RCC 7860 (cell line): ENCODE data around the gene TSPEAR.
"Not testable (repeated sequence)": the region's sequence is repeated elsewhere in the genome, so short reads cannot be mapped to it uniquely, and the experiment has no call there.

ENCODE experiments used
- DNase-seq: peaks from one replicate; pipeline ENCODE4 v3.0.0-alpha.2; 2015; ENCODE audit warnings: low spot score
- FAIRE-seq: peaks from 2 replicates; lab custom pipeline; 2012; peaks lifted over from hg19 to GRCh38; lab: Jason Lieb, UNC

Gene TSPEAR

GRCh38 chr21:44703731-44704635, 7.4 kb downstream of the TSPEAR start:
- FAIRE-seq (no peak), DNase-seq (no peak)

DNA sequence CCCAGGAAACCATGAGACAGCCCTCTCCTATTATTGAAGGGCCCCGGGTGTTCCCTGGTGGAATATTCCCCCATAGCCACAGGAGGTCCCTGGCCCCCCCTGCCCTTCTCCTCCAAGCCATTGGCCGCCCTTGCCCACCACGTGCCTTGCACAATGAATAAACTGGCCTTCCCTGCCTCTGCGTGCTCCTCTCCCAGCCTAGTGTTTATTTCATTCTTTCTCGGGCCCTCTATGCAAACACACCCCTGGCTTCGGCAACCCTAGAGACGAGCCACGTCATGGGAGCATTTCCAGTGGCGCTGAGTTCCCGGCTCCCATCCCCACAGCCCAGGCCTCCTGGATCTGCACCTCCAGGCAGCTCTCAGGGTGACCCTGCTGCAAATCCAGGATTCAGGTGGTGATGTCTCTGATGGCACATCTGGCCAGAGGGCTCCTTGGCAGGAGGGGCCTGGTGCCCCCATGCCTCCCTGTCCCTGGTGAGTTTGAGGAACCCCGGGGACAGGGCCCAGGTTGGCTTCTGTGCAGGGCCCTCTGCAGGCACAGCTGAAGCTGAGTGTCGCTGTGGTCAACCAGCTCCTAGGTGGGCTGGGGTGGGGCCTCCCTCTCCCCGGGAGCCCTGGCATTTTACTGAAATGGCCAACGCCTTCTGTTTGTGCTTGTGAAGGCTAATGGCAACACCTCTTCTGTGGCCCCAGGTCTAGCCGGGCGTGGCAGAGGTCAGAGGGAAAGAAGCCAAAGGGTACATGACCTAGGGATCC, 8.2 kb downstream of the TSPEAR start:
- FAIRE-seq, result no peak
- no peak for DNase-seq

- DNase-seq (no peak), FAIRE-seq (no peak)
Measured at GRCh38 chr21:44702111-44702972, 9.0 kb downstream of the TSPEAR start.

DNA sequence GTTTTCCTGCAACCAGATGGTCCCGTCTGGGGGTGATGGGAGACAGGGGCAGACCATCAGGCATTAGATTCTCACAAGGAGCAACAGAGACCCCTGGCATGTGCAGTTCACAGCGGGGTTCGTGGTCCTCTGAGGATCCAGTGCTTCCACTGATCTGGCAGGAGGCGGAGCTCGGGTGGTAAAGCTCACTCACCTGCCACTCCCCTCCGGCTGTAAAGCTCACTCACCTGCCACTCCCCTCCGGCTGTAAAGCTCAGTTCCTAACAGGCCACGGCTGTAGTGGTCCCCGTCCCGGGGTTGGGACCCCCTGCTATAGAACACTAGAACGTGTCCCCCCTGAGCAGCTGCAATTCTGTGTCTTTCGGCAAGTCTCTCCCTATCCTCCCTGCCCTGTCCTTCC, 9.8 kb downstream of the TSPEAR start:
- DNase-seq (no peak), FAIRE-seq (no peak)

GRCh38 chr21:44701023-44701400, 10.4 kb downstream of the TSPEAR start:
- DNase-seq, result no peak
- no peak for FAIRE-seq

GRCh38 chr21:44700101-44701022, 11.0 kb downstream of the TSPEAR start:
- no peak for FAIRE-seq

GRCh38 chr21:44699502-44700001, 11.8 kb downstream of the TSPEAR start:
- FAIRE-seq (no peak), DNase-seq (no peak)

More at GRCh38 chr21:44700101-44701022, 11.0 kb downstream of the TSPEAR start:
- no peak for DNase-seq

DNA sequence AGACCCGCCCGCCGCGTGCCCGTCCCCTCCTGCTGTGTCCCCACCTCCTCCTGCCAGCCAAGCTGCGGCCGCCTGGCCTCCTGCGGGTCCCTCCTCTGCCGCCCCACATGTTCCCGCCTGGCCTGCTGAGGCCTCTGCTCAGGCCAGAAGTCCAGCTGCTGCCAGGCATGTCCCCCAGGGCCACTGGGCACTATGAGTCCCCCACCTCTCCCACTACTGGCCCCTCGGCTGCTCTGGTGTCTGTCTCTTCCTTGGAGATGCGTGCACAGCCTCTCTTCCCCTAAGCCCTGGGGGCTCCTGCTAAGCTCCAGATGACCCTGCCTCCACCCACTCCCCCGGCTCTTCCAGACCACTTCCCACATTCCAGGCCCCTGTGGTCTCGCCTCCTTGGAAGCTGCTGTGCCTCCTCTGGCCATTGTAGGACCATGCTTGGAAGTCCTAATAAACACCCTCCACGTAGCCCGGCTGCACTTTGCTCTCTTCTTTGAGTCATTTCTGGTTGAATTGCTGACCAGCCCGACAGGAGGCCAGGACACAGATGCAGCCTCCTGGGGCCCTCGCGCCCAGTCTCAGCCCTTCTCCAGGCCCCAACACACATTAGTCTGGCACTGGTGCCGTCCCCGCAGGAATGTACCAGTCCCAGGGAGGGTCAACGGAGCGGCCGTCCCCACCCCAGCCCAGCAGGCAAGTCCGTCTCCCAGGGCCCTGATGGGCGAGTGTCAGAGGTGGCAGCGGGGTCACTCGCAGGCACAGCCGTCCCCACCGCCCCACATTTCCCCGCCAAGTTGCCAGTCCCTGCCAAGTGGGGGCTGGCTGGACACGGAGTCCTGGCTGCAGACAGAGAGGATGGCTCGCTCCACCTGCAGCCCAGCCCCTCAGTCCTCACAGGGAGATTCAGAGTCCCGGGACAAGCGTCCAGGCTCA, 13.3 kb downstream of the TSPEAR start:
- DNase-seq, result no peak

DNA sequence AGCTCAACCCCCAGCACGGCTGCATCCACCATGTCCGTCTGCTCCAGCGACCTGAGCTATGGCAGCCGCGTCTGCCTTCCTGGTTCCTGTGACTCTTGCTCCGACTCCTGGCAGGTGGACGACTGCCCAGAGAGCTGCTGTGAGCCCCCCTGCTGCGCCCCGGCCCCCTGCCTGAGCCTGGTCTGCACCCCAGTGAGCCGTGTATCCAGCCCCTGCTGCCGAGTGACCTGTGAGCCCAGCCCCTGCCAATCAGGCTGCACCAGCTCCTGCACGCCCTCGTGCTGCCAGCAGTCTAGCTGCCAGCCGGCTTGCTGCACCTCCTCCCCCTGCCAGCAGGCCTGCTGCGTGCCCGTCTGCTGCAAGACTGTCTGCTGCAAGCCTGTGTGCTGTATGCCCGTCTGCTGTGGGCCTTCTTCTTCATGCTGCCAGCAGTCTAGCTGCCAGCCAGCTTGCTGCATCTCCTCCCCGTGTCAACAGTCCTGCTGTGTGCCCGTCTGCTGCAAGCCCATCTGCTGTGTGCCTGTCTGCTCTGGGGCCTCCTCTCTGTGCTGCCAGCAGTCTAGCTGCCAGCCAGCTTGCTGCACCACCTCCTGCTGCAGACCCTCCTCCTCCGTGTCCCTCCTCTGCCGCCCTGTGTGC, 14.1 kb downstream of the TSPEAR start, which contains the start of gene KRTAP10-12:
Gene KRTAP10-12, plus strand, starts transcription at position 1 of the 639 bp plus-strand sequence. Its CDS starts 30 bp downstream, at position 31.
- not testable (repeated sequence) for FAIRE-seq, DNase-seq

More for the DNA sequence above, 13.3 kb downstream of the TSPEAR start:
- FAIRE-seq, result no peak

GRCh38 chr21:44696572-44696971, 14.8 kb downstream of the TSPEAR start:
- no peak for FAIRE-seq
- no peak for DNase-seq

DNA sequence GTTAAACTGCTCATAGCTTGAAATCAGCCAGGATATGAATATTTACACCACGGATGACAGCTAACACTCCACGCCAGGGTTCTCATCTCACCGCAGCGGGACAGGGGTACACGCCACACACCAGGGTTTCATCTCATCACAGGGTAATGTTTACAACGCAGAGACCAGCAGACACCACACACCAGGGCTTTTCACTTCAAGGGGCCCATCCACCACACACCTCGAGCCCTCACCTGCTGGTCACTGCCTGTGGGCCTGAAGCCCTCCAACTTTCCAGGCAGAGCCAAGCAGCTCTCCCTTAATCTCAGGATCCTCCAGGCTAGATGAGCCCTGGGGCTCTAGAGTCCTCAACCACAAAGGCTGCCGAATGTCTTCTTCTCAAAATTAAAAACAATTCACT, 15.7 kb downstream of the TSPEAR start:
- DNase-seq (no peak), FAIRE-seq (no peak)

- DNase-seq (no peak), FAIRE-seq (no peak)
Measured at GRCh38 chr21:44695184-44695583, 16.2 kb downstream of the TSPEAR start.

DNA sequence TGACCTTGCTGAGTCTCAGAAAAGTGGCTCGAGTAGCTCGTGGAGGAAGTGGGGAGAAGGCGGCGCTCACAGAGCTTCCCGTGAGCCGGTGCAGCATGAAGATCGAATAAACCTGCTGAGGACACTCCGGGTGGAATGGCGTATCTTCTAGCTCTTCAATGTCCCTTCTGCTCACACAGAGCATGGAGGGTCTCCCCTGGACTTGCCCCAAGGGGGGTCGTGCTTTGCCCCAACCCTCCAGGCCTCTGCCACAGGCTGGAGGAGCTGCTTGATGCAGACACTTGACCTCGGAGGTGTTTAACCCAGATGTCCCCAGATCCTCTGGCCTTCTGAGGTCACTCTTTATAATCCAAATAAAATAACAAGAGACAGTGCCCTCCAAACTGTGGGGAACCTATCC, 16.6 kb downstream of the TSPEAR start:
- no peak for DNase-seq
- no peak for FAIRE-seq

DNA sequence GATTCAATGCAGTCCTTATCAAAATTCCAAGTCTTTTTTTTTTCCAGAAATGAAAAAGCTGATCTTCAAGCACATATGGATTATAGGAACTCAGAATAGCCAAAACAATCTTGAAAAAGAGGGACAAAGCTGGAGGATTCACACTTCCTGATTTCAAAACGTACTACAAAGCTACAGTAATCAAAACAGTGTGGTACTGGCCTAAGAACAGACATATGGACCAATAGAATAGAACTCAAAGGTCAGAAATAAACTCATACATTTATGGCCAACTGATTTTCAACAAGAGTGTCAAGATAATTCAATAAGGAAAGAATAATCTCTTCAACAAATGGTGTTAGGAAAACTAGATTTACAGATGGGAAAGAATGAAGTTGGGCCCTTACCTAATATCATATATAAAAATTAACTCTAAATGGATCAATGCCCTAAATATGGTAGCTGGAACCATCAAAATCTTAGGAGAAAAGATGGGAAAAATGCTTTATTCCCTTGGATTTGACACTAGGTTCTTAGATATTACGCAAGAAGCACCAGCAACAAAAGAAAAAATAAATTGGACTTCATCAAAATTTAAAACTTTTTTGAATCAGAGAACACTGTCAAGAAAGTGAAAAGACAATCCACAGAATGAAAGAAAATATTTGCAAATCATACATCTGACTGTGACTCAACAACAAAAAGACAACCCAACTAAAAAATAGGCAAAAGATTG, 18.4 kb downstream of the TSPEAR start:
- FAIRE-seq, result no peak
- DNase-seq, result no peak

DNA sequence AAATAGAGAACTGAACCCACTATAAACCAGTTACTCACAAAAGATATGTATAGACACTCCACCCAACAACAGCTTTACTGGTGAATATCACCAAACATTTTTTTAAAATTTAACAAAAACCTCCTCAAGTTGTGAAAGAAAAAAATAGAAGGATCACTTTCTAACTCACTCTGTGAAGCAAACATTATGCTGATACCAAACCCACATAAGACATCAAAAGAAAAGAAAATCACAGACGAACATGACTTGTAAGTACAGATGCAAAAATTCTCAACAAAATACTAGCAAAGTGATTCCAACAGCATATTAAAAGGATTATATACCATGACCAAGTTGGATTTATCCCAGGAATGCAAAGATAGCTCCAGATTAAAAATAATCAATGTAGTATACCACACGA, 19.7 kb downstream of the TSPEAR start:
- DNase-seq (no peak), FAIRE-seq (no peak)

DNA sequence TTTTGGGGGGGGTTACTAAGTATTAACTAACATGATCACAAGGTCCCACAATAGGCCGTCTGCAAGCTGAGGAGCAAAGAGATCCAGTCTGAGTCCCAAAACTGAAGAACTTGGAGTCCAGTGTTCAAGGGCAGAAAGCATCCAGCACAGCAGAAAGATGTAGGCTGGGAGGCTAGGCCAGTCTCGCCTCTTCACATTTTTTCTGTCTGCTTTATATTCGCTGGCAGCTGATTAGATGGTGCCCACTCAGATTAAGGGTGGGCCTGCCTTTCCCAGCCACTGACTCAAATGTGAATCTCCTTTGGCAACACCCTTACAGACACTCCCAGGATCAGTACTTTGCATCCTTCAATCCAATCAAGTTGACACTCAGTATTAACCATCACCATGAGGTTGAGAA, 21.6 kb downstream of the TSPEAR start:
- DNase-seq, FAIRE-seq: not testable (repeated sequence)

GRCh38 chr21:44687671-44688070, 23.7 kb downstream of the TSPEAR start:
- DNase-seq, result no peak

More at GRCh38 chr21:44687671-44688070, 23.7 kb downstream of the TSPEAR start:
- FAIRE-seq, result no peak
